NCI-H2081 treated with DMSO at 0.1 percent for 48 hours (cell line): ENCODE measurements around the gene SPRING1.

ENCODE experiments used
- DNase-seq: peaks from one replicate; lab custom pipeline; 2025; lab: John Stamatoyannopoulos, UW

Gene SPRING1

GRCh38 chr12:116739381-116739887, 1.6 kb upstream of the SPRING1 start:
- no peak for DNase-seq

- DNase-seq: no peak
Observed at GRCh38 chr12:116736962-116737773, 701 bp downstream of the SPRING1 start.

GRCh38 chr12:116735951-116736599, 1.8 kb downstream of the SPRING1 start:
- DNase-seq: no peak

- DNase-seq: no peak
Observed at GRCh38 chr12:116735084-116735483, 2.8 kb downstream of the SPRING1 start.

DNA sequence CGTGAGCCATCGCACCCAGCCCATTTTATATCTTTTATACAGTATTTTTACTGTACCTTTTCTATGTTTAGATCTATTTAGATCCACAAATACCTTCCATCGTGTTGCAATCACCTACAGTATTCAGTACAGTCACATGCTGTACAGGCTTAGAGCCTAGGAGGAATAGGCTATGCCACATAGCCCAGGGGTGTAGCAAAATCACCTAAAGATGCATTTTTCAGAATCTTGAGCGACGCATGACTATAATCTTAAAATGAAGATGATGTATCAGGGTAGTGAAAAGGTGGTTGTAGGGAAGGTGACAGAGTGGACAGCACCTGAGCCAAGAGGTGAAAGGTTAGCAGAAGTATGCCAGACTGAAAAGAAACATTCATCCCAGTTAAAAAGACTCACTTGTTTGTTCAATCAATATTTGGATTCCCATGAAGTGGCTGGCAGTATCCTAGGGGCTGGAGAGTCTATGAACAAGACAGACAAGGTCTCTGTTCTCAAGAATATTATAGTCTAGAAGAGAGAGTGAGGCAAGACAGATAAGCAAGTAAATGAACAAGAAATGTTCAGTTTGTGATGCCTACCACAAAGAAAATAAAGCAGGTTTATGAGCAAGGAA, 3.6 kb downstream of the SPRING1 start:
- no peak for DNase-seq

GRCh38 chr12:116731801-116732200, 6.1 kb downstream of the SPRING1 start:
- DNase-seq: no peak

DNA sequence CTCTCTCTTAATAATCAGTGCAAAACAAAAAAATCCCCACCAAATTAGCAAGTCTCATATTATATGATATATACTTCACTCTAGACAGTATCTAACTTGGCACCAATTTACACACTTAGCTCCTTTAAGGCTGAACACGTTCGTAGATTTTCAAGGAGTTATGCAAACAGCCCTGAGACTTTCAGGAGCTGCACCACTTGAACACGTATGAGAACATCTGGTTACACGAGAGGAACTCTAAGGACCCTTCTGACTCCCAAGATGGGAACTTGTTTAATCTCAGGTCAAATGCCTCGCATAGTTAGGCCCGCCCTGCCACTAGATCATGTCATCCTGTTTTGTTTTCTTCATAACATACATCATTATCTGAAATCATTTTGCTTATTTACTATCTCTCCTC, 10.0 kb downstream of the SPRING1 start:
- DNase-seq: no peak

DNA sequence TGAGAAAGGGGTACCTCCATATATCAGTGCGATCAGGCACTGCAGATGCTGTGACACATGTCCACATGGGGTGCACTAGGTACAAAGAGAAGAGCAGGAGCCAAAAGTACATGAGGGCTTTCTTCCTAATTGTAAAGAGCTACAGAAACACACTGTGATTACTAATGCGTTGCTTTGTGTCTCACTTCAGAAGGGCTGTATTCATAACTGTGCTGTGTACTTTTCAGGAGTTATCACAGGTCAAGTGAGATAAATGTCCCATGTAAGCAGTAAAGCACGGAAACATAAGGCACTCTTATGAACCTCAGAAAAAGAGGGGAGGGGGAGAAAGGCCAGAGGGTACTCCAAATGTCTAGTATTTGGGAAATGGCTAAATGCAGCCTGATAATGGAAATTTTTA, 10.6 kb downstream of the SPRING1 start:
- no peak for DNase-seq

DNA sequence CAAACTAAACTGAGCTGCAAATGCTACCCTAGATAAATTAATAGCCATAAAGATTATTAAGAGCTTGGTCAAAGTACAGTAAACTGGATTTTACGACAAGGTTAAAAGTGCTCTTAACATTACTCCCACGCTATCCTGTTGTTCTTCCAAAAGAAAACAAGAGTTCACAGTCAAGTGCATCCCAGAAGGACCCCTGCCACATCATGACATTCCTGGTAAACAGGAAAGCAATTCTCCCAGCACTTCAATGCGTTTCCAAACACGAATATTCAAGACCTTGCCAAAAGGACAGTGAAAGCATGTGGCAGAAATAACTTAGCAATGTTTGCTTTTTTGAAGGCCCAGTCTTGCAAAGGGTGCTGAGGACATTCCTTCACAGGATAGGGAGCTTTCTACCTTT, 11.2 kb downstream of the SPRING1 start:
- no peak for DNase-seq

DNA sequence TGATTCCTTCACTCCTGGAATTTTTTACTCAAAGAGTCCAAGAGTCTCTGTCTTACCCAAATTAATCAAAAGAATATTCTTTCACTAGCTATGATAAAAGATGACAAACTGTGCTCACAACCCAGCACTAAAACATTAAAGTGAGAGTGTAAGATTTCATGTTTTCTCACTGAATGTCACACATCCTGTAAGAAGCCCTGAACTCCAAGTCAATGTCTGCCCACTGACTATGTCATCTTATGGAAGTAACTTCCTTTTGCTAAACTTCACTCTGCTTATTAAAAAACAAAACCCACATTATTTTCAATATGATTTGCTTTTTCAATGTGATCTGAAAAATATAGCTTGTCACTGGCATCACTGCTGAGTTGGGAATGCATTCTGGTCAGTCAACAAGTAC, 15.6 kb downstream of the SPRING1 start:
- no peak for DNase-seq

DNA sequence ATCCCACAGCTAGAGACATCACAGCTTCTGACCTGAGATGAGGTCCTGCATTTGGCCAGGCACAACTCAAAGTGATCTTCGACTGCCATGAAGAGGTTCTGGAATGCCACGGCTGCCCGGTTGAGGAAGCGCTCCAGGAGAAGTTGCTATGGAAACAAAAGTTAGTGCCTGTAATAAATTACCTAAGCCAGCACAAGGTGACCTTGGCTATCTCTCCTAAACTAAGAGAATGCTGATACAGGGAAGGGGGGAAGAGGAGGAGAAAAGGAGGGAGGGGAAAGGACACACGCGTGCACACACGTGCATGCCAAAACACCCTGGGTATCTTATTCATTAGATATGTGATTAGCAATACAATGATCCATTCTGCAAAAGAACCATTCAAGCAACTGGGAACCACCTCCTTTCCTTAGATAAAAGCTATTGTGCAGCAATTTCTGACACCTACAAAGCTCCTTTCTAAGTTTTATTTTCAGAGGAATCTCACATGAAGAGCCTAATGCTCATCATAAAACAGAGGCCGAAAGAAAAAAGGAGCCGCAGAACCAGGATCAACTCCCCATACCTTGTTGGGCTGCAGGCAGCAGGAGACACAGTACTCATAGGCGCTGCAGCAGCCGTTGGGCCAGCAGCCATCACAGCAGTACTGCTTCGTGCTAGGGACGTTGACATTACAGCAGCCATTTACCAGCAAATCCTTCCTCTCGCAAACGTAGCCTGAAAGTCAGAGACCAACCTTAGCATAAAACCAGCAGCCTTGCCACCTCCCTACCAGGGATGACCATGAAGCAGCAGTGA, 17.9 kb downstream of the SPRING1 start:
- DNase-seq: no peak

GRCh38 chr12:116718655-116719454, 19.0 kb downstream of the SPRING1 start:
- DNase-seq: no peak

DNA sequence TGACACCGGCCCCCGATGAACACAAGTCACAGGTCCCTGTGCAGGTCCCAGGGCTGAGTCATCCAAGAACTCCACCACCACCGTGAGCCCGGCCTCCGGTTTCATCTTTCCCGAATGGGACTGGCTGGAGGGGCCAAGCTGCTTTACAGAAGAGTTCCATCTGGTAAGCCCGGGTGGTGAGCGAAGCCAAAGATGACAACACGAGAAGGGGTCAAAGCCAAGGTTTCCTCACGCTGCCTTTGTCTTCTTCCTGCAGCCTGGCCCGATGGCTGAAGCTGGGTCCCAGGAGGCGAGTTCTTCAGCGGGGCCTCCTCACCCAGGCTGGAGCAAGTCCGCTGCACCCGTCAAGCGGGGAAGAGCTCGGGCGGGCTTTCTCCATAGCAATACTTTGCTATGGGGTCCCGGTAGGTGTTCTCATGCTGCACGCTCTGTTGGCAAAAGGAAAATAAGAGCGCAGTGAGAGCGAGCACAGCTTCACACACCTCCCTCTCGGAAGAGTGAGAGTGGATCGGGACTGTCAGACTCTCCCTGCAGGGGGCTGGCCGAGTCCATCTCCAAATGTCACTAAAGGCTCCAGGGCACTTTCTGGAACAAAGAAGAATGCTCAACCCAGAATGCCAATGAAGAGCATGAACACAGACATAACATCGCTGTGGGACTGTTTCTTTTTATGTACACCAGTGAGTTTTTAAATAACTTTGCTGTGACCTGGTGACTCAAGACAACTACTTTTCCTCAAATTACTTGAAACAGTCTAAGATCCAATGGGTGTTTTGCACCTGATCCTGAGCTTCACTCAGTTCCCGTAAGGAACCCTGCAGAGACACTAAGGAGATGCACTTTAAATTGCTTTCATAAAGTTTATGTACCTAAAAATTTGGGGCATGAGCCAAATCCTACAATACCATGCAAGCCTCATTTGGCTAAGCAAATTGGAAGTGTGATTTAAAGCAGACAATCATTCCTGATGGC, 20.1 kb downstream of the SPRING1 start:
- DNase-seq: no peak

GRCh38 chr12:116714175-116714574, 23.7 kb downstream of the SPRING1 start:
- DNase-seq: no peak

DNA sequence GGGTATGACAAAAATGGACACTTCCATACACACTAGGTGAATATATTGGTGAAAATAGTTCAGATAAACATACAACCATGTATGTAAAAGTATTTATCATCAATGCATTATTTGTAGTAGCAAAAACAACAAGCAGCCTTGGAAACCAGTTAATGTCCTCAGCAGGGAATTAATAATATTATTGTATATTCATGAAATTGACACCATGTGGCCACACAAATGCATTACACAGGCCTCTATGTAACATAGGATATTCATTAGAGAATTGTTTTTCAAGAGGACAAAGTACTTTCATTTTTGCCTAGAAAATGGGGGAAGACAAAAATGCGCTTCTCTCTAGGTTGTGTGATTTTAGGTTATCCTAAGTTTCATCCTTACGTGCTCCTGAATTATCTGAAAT, 24.3 kb downstream of the SPRING1 start:
- DNase-seq: no peak

- no peak for DNase-seq
Observed at GRCh38 chr12:116712458-116713303, 25.2 kb downstream of the SPRING1 start.

GRCh38 chr12:116710370-116711150, 27.3 kb downstream of the SPRING1 start:
- DNase-seq: no peak

GRCh38 chr12:116709768-116710167, 28.1 kb downstream of the SPRING1 start:
- DNase-seq: no peak
